GM18519 (cell line): ENCODE data around the gene RAB3C.
"Not testable (repeated sequence)": the region's sequence is repeated elsewhere in the genome, so short reads cannot be mapped to it uniquely, and the experiment has no call there.

Experiments used
- ATAC-seq: cut with Tn5 transposase; IDR thresholded peaks from one replicate; pipeline ENCODE4 v1.9.1; 2021; ENCODE audit warnings: mild to moderate bottlenecking, moderate library complexity; ENCODE audit not compliant: unreplicated experiment, low FRiP score

The RAB3C gene

DNA sequence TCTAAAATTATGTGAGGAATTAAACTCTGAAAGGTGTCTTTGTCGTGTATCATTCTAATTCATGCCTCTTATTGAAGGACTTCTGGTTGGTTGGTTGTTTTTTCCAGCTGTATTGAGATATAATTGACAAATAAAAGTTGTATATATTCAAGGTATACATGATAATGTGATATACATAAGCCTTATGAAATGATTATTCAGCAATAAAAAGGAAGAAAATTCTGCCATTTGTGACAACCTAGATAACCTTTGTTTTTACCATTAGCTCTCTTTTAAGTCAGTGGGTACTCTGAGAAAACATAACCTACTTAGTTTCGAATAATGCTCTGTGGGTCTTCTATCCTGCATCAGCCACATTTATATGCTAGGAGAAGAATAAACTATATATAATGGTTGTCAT lies 89.6 kb downstream of the RAB3C start:
- ATAC-seq, result no peak

DNA sequence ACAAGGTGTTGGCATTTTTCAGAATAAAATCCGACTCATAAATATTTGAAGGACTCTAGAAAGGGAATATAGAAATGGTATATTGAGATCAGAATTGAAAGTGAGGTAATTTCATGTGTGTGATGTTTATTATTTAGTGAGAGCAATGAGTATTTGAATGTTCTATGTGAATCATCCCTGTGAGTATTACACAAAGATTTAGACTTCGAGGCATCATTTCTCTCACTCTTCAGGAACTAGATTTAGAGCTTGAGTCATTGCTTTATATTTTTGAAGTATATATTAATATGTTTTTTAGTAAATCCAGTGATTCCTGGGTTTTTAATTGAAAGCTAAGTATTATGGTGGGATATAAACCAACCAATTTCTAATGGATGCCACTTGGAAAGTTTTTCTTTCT lies 91.2 kb downstream of the RAB3C start:
- ATAC-seq, result no peak

- ATAC-seq, result no peak
Measured at GRCh38 chr5:58674711-58675110, 91.8 kb downstream of the RAB3C start.

GRCh38 chr5:58675341-58675740 lies 92.5 kb downstream of the RAB3C start:
- ATAC-seq, result no peak

GRCh38 chr5:58677650-58678049 lies 94.8 kb downstream of the RAB3C start:
- no peak for ATAC-seq

DNA sequence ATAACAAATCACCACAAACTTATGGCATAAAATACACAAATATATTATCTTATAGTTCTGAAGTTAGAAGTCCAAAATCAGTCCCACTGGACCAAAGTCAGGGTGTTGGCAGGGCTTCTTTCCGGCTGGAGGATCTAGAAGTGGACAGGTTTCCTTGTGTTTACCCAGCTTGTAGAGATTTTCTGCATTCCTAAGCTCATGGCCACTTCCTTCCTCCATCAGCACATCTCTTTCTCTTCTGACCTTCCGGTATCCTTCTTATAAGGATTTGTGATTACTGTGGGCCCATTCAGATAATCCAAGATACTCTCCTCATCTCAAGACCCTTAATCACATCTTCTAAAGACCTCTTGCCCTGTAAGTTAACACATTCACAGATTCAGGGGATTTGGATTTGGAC lies 97.6 kb downstream of the RAB3C start:
- ATAC-seq, result no peak

DNA sequence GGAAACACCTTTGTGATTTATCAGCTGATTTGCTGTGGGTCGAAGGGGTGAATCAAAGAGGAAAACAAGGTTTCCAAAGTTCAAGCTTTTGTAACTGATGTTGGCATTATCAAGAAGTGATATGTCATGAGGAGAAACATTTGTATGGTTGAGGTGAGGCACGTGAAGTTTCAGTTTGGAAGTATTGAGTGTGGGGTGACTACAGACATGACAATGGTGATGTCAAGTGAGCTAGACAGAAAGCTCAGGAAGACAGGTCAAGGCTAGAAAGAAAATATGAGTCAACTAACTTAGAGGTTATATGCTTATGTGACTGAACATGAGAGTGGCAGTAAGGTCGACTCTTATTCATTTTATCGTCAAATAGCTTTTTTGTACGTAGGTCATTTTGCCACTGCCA lies 99.1 kb downstream of the RAB3C start:
- ATAC-seq, result no peak

GRCh38 chr5:58683567-58683966 lies 100.7 kb downstream of the RAB3C start:
- ATAC-seq, result no peak

GRCh38 chr5:58687079-58687478 lies 104.2 kb downstream of the RAB3C start:
- ATAC-seq, result no peak

- no peak for ATAC-seq
Measured at GRCh38 chr5:58687595-58687994, 104.7 kb downstream of the RAB3C start.

DNA sequence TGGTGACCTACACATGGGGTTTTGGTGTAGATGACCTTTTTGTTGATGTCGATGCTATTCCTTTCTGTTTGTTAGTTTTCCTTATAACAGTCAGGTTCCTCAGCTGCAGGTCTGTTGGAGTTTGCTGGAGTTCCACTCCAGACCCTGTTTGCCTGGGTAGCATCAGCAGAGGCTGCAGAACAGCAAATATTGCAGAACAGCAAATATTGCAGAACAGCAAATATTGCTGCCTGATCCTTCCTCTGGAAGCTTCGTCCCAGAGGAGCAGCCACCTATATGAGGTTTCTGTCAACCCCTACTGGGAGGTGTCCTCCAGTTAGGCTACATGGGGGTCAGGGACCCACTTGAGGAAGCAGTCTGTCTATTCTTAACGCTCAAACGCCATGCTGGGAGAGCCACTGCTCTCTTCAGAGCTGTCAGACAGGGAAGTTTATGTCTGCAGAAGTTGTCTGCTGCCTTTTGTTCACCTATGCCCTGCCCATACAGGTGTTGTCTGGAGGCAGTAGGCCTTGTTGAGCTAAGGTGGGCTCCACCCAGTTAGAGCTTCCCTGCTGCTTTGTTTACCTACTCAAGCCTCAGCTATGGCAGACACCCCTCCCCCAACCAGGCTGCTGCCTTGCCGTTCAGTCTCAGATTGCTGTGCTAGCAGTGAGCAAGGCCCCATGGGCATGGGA lies 116.3 kb downstream of the RAB3C start:
- not testable (repeated sequence) for ATAC-seq

- ATAC-seq, result no peak
Measured at GRCh38 chr5:58699762-58700118, 116.9 kb downstream of the RAB3C start.

DNA sequence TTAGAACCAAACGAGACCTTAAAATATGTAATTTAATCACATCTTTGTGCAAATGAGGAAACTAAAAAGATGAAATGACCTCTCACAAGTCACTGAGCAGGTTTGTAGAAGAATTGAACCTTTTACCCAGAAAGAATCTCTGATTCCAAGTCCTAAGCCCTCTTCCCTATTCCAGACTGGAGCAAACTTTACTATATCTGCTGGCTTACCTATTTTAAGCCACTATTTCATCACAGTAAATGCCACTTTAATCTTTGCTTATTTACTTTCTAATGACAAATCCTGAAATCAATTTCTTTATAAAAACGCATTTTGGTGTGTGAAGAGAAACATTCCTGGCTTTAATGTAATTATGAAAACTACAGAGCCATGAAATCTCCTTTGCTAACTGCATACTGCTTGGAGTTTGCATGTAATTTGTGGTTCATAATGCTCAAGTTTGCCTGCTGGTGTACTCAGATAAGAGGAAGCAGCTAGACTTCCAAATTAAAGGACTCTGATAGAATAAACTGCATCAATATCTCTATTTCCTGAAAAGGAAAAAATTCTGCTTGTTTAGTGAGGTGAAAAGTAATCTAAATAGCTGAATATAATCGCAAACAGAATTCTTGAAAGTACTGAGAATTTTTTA lies 121.2 kb downstream of the RAB3C start:
- no peak for ATAC-seq

GRCh38 chr5:58706736-58707135 lies 123.9 kb downstream of the RAB3C start:
- ATAC-seq, result no peak

GRCh38 chr5:58708456-58708855 lies 125.6 kb downstream of the RAB3C start:
- ATAC-seq, result no peak

- ATAC-seq, result not testable (repeated sequence)
Measured at GRCh38 chr5:58710425-58710824, 127.5 kb downstream of the RAB3C start.

DNA sequence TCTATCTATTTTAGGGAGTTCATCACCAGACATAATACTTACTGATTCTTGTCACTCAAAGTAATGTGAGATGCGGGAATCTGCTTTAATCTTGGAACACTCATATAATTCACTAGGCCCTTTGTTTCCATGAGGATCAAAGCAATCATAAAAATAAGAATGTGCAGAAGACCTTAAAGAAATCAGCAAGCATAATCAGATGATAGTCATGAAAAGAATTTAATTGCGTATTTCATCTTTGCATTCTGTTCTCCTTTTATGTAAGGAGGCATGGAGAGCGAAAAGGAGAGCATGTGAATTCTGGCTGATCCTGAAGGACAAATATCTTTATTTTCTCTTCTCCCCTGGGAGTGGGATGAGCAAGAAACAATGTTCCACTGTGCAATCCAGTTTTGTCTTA lies 128.0 kb downstream of the RAB3C start:
- no peak for ATAC-seq

DNA sequence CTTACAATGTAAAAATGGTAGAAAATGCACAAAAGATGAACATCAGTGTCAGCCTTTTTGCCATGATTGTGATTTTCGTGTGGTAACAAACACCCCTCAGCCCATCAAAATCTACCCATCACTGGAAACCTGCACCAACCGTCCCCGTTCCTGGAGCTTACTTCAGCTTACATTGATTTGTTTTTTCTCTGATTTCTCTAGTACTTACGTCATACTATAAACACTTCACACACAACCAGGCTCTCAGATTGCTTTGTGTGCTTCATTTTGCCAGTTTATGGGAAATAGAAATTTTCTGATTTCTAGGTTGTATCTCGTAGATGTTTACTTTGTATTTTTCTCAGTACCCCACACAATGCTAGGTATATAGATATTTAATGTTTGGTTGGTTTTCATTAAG lies 129.1 kb downstream of the RAB3C start:
- no peak for ATAC-seq

GRCh38 chr5:58714046-58714445 lies 131.2 kb downstream of the RAB3C start:
- ATAC-seq, result no peak

GRCh38 chr5:58715997-58716656 lies 133.3 kb downstream of the RAB3C start:
- ATAC-seq, result no peak

DNA sequence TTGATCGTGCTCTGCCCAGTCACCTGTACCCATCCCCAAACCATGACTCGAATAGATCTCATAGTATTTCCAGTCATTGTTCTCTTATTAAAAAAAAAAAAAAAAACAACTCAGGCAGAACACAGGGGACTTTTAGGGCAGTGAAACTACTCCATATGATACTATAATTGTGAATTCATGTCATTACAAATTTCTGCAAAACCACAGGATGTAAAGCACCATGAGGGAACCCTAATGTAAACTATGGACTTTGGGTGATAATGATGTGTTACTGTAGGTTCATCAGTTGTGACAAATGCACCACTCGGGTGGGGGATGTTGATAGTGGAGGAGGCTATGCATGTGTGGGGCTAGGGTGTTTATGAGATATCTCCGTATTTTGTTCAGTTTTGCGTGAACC lies 133.8 kb downstream of the RAB3C start:
- no peak for ATAC-seq
